Measurements from ENCODE around the gene TMF1.
A peak's percentile ranks its signal among the peaks of the same experiment; 100 is the strongest.

Gene TMF1

GRCh38 chr3:69013253-69014021 lies 38.7 kb downstream of the TMF1 start, which contains the start of gene EOGT:
Gene EOGT, minus strand, starts transcription at chr3:69013684. Its CDS starts 3,838 bp downstream, at chr3:69009846.
- DNase-seq: peak; percentile 88

GRCh38 chr3:69012800-69013252 lies 39.3 kb downstream of the TMF1 start:
- DNase-seq: no peak

GRCh38 chr3:69012100-69012799 lies 39.9 kb downstream of the TMF1 start:
- peak; percentile 85 for DNase-seq

GRCh38 chr3:69011096-69011730 lies 40.9 kb downstream of the TMF1 start:
- peak; percentile 40 for DNase-seq

GRCh38 chr3:69009559-69010410 lies 42.3 kb downstream of the TMF1 start:
- peak; percentile 91 for DNase-seq

- no peak for DNase-seq
These were observed 43.2 kb downstream of the TMF1 start for GRCh38 chr3:69008980-69009379.

GRCh38 chr3:69005791-69006482 lies 46.2 kb downstream of the TMF1 start:
- DNase-seq: no peak

- no peak for DNase-seq
These were observed 46.9 kb downstream of the TMF1 start for GRCh38 chr3:69005071-69005790.

GRCh38 chr3:69004138-69004537 lies 48.0 kb downstream of the TMF1 start:
- no peak for DNase-seq

- DNase-seq: no peak
These were observed 52.5 kb downstream of the TMF1 start for GRCh38 chr3:68999605-69000004.

GRCh38 chr3:68999158-68999557 lies 53.0 kb downstream of the TMF1 start:
- DNase-seq: no peak

- DNase-seq: no peak
These were observed 54.2 kb downstream of the TMF1 start for GRCh38 chr3:68997887-68998286.

GRCh38 chr3:68996356-68996995 lies 55.7 kb downstream of the TMF1 start:
- DNase-seq: no peak

- peak; percentile 72 for DNase-seq
These were observed 63.4 kb downstream of the TMF1 start for GRCh38 chr3:68988740-68989139.

GRCh38 chr3:68987322-68987721 lies 64.8 kb downstream of the TMF1 start:
- no peak for DNase-seq

GRCh38 chr3:68986496-68987208 lies 65.5 kb downstream of the TMF1 start:
- DNase-seq: no peak

- DNase-seq: no peak
These were observed 66.9 kb downstream of the TMF1 start for GRCh38 chr3:68985146-68985790.

- no peak for DNase-seq
These were observed 68.1 kb downstream of the TMF1 start for GRCh38 chr3:68984011-68984530.

Measured in fibroblast of skin of scalp (primary cell).